ENCODE results near the gene GABRR3.

The GABRR3 gene

DNA sequence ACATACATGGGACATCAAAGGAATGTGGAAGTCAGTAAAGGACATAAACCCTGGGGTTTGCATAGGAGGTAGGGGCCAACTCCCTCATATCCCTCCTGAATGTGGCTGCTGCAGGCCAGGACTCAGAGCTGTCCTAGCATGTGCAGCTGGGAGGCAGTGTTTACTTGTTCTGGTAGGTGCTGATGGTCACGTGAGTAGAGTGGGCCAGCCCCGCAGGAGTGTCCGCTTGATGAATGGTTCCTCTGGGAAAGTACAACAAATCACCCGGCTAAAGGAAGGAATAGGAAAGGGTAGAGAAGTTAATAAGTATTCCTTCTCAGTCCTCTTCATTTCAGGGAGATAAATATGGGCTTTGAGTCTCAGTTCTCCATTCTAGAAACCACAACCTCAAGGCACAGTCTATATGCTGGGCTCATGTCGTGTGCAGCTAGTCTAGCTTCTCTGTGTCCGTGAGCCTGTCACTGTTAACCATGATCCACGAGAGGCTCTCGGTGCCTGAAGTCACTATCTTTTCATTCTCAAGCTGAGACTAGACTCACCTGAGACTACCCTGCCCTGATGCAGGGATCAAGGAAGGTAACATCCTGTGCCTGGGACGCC lies 80.8 kb downstream of the GABRR3 start:
- DNase-seq: no peak

DNA sequence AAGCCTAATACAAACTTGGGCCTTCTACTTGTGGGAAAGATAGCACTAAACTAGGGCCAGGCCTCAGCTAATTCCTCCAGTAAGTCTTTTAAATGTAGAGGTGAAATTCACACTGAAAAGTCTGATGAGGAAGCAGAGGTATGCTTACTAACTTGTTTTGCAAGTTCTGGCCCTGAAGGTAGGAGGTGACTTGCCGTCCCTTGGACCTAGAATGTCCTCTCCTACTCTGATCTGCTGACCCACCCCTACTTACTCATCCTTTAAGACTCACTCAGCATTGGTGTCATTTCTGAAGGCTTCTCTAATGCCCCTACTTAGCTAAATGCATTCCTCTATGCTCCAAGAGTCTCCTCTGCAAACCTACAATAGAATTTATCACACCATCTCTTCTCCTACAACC lies 82.2 kb downstream of the GABRR3 start:
- no peak for DNase-seq

DNA sequence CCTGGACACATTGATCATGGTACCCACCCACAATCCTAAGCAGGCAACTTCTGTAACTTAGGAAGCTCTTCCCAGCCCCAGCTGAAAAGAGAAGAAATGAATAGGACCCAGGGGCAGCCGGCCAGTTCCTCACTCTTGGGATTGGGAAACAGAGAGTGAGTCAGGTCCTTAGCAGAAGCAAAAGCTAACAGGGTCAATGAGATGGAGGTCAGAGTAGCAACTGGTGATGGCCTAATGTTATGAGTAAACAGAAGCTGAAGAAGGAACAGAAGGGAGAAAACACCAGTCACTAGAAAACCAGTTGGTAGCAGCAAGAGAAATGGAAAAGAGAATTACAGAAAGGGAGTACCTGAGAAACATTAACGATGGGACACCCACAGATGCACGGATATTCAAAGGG lies 82.8 kb downstream of the GABRR3 start:
- no peak for DNase-seq

DNA sequence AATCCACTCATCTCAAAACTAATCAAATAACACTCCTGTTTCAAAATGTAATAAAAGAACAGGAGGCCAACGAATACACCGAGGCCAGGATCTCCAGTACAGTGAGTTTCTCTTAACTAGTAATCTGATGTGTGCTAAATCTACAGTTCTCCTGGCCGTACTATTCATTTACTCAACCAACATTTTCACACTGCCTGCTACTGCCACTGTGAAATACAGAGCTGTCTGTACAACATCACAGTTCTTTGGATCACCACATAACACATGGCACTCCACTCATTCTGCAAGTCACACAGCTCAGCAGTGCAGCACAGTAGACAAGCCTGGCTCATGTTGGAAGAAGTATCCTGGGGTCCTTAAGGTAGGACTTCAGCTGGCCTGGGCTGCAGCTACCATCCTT lies 84.8 kb downstream of the GABRR3 start:
- no peak for DNase-seq

DNA sequence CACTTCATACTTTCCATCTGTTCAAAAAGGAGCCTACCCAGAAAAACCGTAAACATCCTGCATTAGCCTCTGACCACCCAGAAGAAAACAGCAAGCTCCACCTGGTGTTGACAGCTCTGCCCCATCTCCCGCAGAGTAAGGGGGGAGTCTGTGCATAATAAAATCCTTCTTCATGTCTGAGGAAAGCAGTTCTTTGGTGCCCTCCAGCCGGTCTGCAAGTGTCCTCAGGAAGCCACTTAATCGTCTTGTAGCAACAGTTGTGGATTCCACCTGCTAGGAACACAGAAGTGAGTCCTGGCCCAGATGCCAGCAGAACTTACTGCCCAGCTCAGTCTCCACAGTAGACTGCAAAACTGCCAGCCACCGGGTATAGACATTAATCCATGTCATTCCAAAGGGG lies 85.4 kb downstream of the GABRR3 start:
- no peak for DNase-seq

DNA sequence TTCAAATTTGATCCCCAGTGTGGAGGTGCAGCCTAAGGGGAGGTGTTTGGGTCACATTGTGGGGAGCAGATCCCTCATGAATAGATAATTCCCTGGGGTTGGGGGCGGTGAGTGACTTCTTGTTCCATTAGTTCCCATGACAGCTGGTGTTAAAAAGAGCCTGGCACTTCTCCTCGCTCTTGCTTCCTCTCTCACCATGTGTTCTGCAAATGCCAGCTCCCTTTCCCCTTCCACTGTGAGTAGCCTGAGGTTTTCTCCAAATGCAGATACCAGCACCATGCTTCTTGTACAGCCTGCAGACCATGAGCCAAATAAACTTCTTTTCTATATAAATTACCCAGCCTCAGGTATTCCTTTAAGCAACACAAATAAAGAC lies 86.0 kb downstream of the GABRR3 start:
- DNase-seq: no peak

DNA sequence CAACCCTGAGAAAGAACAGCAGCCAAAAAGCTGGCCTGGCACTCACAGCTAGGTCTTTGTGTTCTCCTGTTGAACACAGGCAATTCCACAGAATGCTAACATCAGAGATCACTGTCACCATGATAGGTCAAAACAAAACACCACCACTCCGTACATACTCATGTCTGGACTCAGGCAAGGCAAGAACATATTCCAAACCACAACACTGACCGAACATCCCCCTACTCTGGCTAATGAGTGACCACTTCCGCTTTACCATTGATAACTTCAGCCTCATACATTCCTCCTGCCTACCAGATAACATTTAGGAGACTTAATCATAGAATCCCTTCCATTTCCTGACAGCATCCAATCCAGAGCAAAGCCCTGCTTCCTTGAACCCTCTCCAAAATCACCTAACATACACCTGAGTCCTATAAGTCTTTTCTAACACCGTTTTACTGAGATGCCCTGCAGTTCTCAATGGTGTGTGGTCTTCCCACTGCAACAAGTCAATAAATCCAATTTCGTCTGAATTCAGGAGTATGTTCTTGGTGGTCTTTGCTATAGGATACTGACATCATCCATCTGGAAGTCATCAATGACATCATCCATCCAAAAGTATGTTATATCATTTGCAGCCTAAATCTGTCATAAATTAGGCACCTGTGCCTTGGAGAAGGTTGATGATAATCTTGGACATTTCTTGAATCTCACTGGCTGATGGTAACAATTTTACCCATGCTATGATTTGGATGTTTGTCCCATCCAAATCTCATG lies 86.6 kb downstream of the GABRR3 start:
- no peak for DNase-seq

DNA sequence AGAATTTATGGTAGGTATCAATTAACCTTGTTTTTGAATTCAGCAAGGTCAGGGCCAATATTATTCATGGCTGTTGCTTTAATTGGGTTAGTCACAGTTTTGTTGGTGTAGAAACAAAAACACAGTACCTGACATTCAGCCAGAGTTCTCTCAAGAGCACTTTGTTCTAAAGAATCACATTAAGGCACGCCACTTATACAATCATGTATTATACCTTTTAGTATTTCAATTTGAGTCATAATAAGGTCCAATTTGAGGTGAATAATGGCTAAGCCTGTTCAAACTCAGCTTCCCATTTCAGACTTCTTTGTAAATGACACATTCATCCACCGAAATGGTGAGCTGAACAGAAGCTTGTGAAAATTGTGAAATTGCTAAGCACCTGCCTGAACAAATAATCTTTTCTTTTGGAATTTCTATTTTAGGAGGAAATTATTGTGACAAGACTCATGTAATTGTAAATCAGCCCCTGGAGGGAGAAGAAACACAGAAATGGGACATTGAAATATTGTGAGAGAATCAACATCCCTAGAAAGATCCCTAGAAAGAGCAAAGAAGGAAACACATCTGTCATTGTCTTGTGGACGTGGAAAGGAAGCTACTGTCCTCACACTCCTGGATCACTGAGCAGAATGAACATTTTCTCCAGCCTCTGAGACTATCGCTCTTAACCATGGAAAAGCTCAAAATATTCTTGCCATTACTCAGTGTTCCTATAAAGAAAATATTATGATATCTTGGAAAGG lies 92.1 kb downstream of the GABRR3 start:
- DNase-seq: no peak

DNA sequence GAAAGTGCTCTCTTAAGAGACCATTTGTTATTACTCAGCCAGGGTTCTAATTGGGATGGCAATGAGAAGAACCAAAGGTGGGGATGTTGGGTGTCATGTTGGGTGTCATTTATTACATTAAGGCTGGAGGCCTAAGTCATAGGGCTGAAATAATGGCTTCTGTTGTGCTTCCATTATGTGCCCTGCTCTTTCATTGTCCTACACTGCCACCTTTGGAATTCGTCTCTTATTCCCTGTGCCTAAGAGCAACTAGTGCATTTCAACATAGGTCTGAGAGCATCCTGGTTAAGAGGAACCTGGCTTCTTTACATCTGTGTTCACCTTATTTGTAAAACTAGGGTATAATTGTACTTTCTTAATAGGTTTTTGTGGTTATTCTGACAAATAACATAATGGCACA lies 95.1 kb downstream of the GABRR3 start:
- peak in 1 of 6 experiments; percentile 3 for DNase-seq

DNA sequence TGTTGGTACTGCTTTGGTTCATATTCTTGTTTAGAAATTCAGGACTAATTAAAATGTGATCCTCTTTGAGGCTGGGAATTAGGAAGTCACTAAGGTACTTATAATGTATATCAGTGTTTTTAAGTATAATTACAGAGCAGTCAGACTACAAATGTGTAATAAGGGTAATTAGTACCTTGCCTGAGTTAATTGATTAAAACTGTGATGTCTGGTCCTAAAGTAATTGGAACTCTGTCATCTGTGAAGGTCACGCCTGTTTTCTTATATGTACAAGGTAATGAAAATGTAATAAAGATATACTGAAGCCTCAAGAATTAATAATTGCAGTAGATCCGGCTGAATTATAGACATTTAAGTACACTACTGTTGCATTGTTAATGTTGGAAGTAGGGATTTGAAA lies 95.7 kb downstream of the GABRR3 start:
- DNase-seq: no peak

DNA sequence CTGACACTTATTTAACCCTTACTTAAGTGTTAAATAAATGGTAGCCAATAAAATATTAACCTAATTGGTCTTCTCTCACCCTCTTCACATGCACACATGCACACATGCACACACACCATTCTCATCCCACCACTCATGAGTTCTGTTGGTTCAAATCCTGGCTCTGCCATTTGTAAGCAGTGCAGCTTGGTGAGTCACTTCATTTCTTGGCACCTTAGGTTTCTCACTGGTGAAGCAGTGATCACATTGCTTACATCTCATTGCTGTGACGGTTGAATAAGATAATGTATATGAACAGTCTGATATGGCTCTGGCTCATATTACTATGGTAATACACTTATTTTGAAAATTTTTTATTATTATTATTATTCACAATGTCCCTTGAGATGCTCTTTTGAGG lies 96.7 kb downstream of the GABRR3 start:
- DNase-seq: no peak

DNA sequence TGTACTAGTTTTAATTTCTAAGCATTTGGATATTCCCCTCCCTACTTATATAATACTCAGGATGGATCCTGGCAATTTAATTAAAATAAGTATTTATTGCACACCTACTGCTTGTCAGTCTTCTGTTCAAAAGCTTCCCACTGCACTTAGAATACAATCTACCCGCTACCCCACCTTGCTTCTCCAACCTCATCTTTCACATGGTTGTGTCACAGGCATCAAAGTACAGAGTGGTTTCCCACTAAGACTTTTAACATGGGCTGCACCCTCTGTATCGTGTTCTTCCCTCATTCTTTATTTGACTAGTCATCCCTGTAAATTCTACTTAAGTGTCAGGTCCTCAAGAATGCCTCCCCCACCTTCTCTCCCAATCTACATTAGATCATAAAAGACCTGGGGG lies 97.9 kb downstream of the GABRR3 start:
- no peak for DNase-seq

DNA sequence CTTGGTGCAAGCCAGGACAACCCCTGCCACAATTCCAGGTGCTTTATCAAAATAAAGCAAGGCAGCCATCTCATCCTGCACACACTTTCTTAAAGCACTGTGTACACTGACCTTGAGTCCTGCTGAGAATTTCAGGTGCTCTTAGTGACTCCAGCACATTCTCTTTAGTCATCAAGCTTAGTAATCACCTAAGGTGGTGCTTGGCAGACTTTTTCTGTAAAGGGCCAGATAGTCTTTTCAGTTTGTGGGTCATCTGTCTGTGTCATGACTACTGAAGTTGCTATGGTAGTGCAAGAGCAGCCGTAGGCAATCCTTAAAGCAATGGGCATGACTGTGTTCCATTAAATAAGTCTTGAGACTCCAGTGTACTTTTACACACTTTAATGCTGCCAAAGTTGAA lies 99.3 kb downstream of the GABRR3 start:
- DNase-seq: no peak

All from stimulated activated naive CD4-positive, alpha-beta T cell (primary cell).